ENCODE measurements around the gene RSAD2. TPM values are rescaled to one million over a fixed set of nuclear protein-coding genes. Genes with fewer than 3 reads are reported as not detected.
"Not testable (repeated sequence)": the region's sequence is repeated elsewhere in the genome, so short reads cannot be mapped to it uniquely, and the experiment has no call there.

RSAD2 gene
- total and polyA plus RNA-seq, 2 donors from 2014 or later: 4.3 to 4.5 TPM

DNA sequence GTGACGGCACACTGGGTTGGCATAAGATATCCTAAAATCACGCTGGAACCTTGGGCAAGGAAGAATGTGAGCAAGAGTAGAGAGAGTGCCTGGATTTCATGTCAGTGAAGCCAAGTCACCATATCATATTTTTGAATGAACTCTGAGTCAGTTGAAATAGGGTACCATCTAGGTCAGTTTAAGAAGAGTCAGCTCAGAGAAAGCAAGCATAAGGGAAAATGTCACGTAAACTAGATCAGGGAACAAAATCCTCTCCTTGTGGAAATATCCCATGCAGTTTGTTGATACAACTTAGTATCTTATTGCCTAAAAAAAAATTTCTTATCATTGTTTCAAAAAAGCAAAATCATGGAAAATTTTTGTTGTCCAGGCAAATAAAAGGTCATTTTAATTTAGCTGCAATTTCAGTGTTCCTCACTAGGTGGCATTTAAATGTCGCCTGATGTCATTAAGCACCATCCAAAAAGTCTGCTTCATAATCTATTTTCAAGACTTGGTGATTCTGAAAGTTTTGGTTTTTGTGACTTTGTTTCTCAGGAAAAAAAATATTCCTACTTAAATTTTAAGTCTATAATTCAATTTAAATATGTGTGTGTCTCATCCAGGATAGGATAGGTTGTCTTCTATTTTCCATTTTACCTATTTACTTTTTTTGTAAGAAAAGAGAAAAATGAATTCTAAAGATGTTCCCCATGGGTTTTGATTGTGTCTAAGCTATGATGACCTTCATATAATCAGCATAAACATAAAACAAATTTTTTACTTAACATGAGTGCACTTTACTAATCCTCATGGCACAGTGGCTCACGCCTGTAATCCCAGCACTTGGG is 19.6 kb downstream of the RSAD2 start:
- intact Hi-C loops (cut with DNase I): no loop called here
- no peaks in the 10 kb centered on the region for H3K36me3 ChIP-seq (ENCODE audit: control insufficient read depth in 2 of 3, insufficient read depth in 3 of 3, low read length in 3 of 3)
- no peak overlapping the region for H3K4me3 ChIP-seq (ENCODE audit: low read length in 3 of 3)
- no peaks in the 10 kb centered on the region for H3K9me3 ChIP-seq (ENCODE audit: control insufficient read depth in 2 of 3, insufficient read depth in 1 of 3, low read length in 3 of 3)
- DNase-seq (peak in 2 of 5 donors; percentile 68), FAIRE-seq (peak; percentile 97)
- no peaks in the 10 kb centered on the region for H3K27me3 ChIP-seq (ENCODE audit: control insufficient read depth, insufficient read depth, low read length)
- no peak overlapping the region for H3K27ac ChIP-seq (ENCODE audit: low read depth in 2 of 2, low read length in 2 of 2)
- no peaks in the 10 kb centered on the region for H3K4me1 ChIP-seq (ENCODE audit: control insufficient read depth in 2 of 3, insufficient read depth in 2 of 3, low read depth in 1 of 3, low read length in 3 of 3)
- TF ChIP-seq, protein P1, sequence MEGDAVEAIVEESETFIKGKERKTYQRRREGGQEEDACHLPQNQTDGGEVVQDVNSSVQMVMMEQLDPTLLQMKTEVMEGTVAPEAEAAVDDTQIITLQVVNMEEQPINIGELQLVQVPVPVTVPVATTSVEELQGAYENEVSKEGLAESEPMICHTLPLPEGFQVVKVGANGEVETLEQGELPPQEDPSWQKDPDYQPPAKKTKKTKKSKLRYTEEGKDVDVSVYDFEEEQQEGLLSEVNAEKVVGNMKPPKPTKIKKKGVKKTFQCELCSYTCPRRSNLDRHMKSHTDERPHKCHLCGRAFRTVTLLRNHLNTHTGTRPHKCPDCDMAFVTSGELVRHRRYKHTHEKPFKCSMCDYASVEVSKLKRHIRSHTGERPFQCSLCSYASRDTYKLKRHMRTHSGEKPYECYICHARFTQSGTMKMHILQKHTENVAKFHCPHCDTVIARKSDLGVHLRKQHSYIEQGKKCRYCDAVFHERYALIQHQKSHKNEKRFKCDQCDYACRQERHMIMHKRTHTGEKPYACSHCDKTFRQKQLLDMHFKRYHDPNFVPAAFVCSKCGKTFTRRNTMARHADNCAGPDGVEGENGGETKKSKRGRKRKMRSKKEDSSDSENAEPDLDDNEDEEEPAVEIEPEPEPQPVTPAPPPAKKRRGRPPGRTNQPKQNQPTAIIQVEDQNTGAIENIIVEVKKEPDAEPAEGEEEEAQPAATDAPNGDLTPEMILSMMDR (IDR thresholded peaks at IDR 0.05; ENCODE audit: borderline replicate concordance, extremely low read depth, insufficient read depth): peak; percentile 65
- H3K9ac ChIP-seq (ENCODE audit: low read length in 3 of 3): no peak overlapping the region

DNA sequence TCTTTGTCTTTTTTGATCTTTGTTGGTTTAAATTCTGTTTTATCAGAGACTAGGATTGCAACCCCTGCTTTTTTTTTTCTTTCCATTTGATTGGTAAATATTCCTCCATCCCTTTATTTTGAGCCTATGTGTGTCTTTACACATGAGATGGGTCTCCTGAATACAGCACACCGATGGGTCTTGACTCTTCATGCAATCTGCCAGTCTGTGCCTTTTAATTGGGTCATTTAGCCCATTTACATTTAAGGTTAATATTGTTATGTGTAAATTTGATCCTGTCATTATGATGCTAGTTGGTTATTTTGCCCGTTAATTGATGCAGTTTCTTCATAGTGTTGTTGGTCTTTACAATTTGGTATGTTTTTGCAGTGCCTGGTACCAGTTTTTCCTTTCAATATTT is 25.0 kb downstream of the RSAD2 start:
- H3K27ac ChIP-seq (ENCODE audit: low read depth in 2 of 2, low read length in 2 of 2); H3K36me3 ChIP-seq (ENCODE audit: control insufficient read depth in 2 of 3, insufficient read depth in 3 of 3, low read length in 3 of 3); H3K9me3 ChIP-seq (ENCODE audit: control insufficient read depth in 2 of 3, insufficient read depth in 1 of 3, low read length in 3 of 3); H3K4me3 ChIP-seq (ENCODE audit: low read length in 3 of 3); intact Hi-C loops (cut with DNase I); DNase-seq; H3K4me1 ChIP-seq (ENCODE audit: control insufficient read depth in 2 of 3, insufficient read depth in 2 of 3, low read depth in 1 of 3, low read length in 3 of 3); H3K27me3 ChIP-seq (ENCODE audit: control insufficient read depth, insufficient read depth, low read length); H3K9ac ChIP-seq (ENCODE audit: low read length in 3 of 3); FAIRE-seq: not testable (repeated sequence)

DNA sequence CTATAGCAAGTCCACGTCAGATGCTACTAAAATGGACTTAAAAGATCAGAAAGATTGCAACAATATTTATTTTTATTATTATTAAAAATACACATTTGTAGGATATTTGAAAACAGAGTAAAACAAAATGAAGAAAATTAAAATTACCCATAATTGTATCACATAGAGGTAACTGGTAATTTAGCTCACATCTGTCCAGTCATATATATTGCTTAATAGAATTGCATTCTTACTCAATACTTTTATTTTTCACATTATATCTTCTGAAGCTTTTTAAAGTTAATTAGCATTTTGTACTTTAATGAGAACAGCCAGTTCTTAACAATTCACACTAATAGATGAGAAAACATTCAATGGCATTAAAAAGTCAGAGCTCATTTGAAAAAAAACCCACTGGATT is 28.1 kb downstream of the RSAD2 start:
- Histone ChIP-seq H3K4me1 (ENCODE audit: control insufficient read depth in 2 of 3, insufficient read depth in 2 of 3, low read depth in 1 of 3, low read length in 3 of 3) (no peaks in the 10 kb centered on the region), H3K9me3 (ENCODE audit: control insufficient read depth in 2 of 3, insufficient read depth in 1 of 3, low read length in 3 of 3) (no peaks in the 10 kb centered on the region), H3K27ac (ENCODE audit: low read depth in 2 of 2, low read length in 2 of 2) (no peak overlapping the region), H3K27me3 (ENCODE audit: control insufficient read depth, insufficient read depth, low read length) (no peaks in the 10 kb centered on the region), H3K4me3 (ENCODE audit: low read length in 3 of 3) (no peak overlapping the region), H3K9ac (ENCODE audit: low read length in 3 of 3) (no peak overlapping the region), H3K36me3 (ENCODE audit: control insufficient read depth in 2 of 3, insufficient read depth in 3 of 3, low read length in 3 of 3) (no peaks in the 10 kb centered on the region)
- DNase-seq (no peak), FAIRE-seq (no peak)
- TF ChIP-seq, protein P1 (IDR thresholded peaks at IDR 0.05; ENCODE audit: borderline replicate concordance, extremely low read depth, insufficient read depth): no peak
- intact Hi-C loops (cut with DNase I): no loop called here

DNA sequence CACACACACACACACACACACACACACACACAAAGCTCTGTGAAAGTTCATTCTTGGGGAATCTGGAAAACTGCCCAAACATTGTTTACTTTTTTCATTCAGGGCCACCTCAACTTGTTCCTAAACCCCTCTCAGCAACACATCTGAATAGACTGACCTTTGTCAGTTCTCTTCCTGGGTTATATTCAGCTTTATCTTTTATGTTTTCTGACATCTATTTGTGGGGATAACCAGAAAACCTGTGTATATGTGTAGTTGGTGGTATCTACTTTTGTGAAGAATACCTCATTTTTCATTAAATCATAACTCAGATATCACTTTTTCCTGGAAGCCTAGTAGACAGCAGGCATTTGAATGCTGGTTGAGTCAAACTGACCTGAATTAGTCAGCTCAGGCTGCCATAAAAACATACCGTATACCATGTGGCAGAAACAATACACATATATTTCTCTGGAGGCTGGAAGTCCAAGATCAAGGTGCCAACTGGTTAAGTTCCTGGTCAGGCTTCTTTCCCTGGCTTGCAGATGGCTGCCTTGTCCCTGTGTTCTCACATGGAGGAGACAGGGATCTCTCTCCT is 28.7 kb downstream of the RSAD2 start:
- Histone ChIP-seq H3K9ac (ENCODE audit: low read length in 3 of 3) (no peak overlapping the region), H3K36me3 (ENCODE audit: control insufficient read depth in 2 of 3, insufficient read depth in 3 of 3, low read length in 3 of 3) (no peaks in the 10 kb centered on the region), H3K27me3 (ENCODE audit: control insufficient read depth, insufficient read depth, low read length) (no peaks in the 10 kb centered on the region), H3K27ac (ENCODE audit: low read depth in 2 of 2, low read length in 2 of 2) (no peak overlapping the region), H3K4me1 (ENCODE audit: control insufficient read depth in 2 of 3, insufficient read depth in 2 of 3, low read depth in 1 of 3, low read length in 3 of 3) (no peaks in the 10 kb centered on the region), H3K9me3 (ENCODE audit: control insufficient read depth in 2 of 3, insufficient read depth in 1 of 3, low read length in 3 of 3) (no peaks in the 10 kb centered on the region), H3K4me3 (ENCODE audit: low read length in 3 of 3) (no peak overlapping the region)
- intact Hi-C loops (cut with DNase I): no loop called here
- DNase-seq (no peak), FAIRE-seq (no peak)
- TF ChIP-seq, protein P1 (IDR thresholded peaks at IDR 0.05; ENCODE audit: borderline replicate concordance, extremely low read depth, insufficient read depth): no peak

Measured in kidney (tissue), 14 donors.